NOMO-1 treated with DMSO at 0.1 percent for 48 hours (cell line): ENCODE results near the gene LY6G6C.
"Not testable (repeated sequence)": the region's sequence is repeated elsewhere in the genome, so short reads cannot be mapped to it uniquely, and the experiment has no call there.

ENCODE experiments used
- DNase-seq: peaks from one replicate; lab custom pipeline; 2025; ENCODE audit not compliant: unreplicated experiment; lab: John Stamatoyannopoulos, UW

Gene LY6G6C

GRCh38 chr6:31709157-31709556, 12.4 kb downstream of the LY6G6C start:
- not testable (repeated sequence) for DNase-seq

GRCh38 chr6:31708224-31708623, 13.3 kb downstream of the LY6G6C start:
- no peak for DNase-seq

GRCh38 chr6:31707701-31708100, 13.8 kb downstream of the LY6G6C start:
- no peak for DNase-seq

GRCh38 chr6:31706599-31706998, 14.9 kb downstream of the LY6G6C start, which contains the start of gene LY6G6F:
TSS of gene LY6G6F (plus strand) at chr6:31706866. CDS start at chr6:31706907, 41 bp downstream.
- DNase-seq = no peak

- no peak for DNase-seq
These were observed 15.6 kb downstream of the LY6G6C start for GRCh38 chr6:31705931-31706330.

GRCh38 chr6:31702819-31703716, 18.5 kb downstream of the LY6G6C start, which contains the start of gene ABHD16A:
TSS of gene ABHD16A (minus strand) at chr6:31703324. CDS start at chr6:31703281, 43 bp downstream.
- peak; percentile 98 for DNase-seq

- DNase-seq = no peak
These were observed 19.1 kb downstream of the LY6G6C start for GRCh38 chr6:31702405-31702818.

GRCh38 chr6:31701666-31702404, 19.7 kb downstream of the LY6G6C start:
- DNase-seq = no peak

GRCh38 chr6:31700740-31701401, 20.7 kb downstream of the LY6G6C start:
- DNase-seq = no peak

GRCh38 chr6:31697555-31697954, 24.0 kb downstream of the LY6G6C start:
- DNase-seq = no peak

- DNase-seq = no peak
These were observed 28.0 kb downstream of the LY6G6C start for GRCh38 chr6:31693535-31693934.

- DNase-seq = no peak
These were observed 28.7 kb downstream of the LY6G6C start for GRCh38 chr6:31692886-31693285.

- DNase-seq = no peak
These were observed 29.2 kb downstream of the LY6G6C start for GRCh38 chr6:31692353-31692752.

- no peak for DNase-seq
These were observed 29.9 kb downstream of the LY6G6C start for GRCh38 chr6:31691564-31692108.

GRCh38 chr6:31691078-31691463, 30.5 kb downstream of the LY6G6C start:
- DNase-seq = no peak

- no peak for DNase-seq
These were observed 31.1 kb downstream of the LY6G6C start for GRCh38 chr6:31690231-31691077.

GRCh38 chr6:31689249-31690110, 32.1 kb downstream of the LY6G6C start:
- no peak for DNase-seq

- DNase-seq = no peak
These were observed 33.5 kb downstream of the LY6G6C start for GRCh38 chr6:31687860-31688693.
